ENCODE results near the gene CNPY1.

Gene CNPY1

DNA sequence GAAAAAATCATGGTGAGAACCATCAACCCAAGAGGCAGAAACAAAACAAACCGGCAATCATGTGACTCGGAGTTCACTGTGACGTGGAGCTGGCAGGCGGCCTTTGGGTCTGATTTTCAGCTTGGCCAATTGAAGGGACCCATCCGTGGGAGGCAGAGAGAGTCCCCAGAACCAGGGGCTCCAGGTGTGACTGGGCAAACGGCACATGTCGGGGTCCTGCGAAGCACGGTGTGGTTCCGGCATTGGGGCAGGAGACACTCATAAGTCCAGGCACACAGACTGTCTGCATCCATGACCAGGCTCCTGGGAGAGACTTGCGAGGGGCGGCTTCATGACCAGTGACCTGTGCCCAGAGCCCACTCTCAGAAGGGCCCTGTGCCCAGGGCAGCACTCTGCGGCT is 12.6 kb upstream of the CNPY1 start:
- DNase-seq (ENCODE audit: low spot score), result no peak

DNA sequence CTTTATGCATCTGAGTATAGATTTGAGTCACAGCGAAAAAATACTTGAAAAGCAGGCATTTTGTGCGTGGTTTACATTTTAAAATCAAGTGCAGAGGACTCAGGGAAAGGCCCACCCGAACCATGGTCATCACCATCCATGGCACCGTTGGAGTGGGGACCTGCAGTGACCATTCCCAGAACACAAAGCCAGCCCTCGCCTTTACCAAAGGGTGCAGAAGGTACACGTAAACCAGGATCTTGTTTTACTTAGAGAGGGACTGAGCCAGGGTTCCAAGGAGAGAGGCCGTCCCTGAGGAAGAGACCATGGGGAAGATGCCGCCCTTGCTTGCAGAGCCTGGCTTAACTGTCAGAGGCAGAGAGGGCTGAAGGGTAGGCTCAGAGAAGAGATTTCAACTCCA is 12.0 kb upstream of the CNPY1 start:
- no peak for DNase-seq (ENCODE audit: low spot score)

DNA sequence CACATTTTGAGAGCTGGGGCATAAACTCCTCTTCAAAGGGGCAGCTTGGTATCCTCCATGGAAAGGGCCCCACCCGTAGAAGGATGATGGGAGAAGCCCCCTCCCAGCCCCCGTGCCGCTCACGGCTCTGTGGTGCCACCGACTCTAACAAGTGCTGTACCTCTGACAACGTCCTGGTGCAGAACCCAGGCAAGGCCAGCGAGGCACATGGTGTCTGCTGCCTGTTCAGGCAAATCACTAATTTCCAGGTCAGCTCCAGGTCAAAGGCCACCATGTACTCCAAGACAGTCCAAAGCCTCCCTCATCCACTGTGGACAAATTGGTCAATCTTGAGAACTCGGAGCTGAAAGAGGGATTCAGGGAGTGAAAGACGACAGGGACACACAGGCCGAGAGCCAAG is 11.4 kb upstream of the CNPY1 start:
- DNase-seq (ENCODE audit: low spot score), result no peak

DNA sequence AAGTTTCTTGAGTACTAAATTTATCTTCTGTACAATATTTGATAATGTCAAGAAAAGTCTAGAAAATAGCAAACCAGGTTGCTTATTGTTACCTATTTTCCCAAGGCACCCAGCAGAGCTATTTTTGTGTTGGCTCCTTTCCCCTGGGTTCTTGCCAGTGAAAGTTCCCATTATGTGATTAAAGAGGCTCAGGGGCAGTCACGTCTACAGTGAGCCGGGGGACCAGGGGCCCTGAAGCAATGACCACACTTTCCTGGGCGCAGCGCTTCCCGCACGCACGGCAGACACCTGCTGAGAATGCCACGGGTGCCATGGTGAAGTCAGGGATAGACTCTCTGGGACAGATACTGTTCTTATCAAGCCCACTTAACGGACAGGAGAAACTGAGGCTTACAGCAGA is 10.4 kb upstream of the CNPY1 start:
- DNase-seq (ENCODE audit: low spot score), result no peak

DNA sequence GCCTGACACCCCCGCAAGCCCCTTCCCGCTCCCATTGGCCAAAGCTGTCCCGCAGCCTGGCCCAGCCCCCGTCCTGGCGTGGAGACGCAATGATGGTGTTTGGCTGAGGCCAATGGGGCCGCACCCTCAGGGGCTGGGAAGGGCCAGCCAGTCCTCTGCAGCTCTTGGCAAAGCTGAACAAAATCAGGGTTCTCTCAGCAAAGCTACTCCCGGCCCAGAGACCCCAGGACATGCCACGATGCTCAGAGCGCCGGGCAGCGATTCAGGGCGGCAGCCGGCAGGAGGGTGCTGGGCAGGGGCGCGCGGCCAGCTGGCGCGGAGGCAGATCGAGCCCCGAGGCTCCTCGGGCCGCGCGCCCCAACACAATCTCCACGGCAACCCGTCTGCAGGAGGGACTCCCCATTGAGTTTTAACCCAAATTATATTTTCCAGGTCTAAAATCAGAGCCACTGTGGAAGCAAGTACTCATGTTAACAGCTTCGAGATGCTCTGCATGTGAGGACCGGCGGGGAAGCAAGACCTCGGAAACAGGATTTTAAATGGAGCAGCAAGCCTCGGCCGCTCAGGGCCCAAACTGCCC is 8.8 kb upstream of the CNPY1 start:
- DNase-seq (ENCODE audit: low spot score), result no peak

DNA sequence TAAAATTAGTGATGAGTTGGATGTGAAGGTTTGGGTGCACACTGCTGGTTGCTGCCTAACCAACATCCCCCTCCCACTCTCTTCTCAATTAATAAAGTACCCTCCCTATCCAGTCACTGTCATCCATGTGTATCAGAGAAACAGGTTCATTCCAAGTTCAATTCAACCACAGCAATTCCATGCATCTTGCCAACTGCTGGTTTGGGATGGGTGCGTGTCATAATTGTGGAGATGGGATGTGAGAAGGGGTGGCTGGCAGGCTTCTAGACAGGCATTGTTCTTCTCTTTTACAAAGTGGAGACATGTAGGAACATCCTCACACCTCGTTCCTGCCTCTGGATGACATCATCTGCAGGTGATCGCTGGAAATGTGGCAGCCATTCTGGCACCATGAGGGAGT is 7.5 kb upstream of the CNPY1 start:
- DNase-seq (ENCODE audit: low spot score), result no peak

DNA sequence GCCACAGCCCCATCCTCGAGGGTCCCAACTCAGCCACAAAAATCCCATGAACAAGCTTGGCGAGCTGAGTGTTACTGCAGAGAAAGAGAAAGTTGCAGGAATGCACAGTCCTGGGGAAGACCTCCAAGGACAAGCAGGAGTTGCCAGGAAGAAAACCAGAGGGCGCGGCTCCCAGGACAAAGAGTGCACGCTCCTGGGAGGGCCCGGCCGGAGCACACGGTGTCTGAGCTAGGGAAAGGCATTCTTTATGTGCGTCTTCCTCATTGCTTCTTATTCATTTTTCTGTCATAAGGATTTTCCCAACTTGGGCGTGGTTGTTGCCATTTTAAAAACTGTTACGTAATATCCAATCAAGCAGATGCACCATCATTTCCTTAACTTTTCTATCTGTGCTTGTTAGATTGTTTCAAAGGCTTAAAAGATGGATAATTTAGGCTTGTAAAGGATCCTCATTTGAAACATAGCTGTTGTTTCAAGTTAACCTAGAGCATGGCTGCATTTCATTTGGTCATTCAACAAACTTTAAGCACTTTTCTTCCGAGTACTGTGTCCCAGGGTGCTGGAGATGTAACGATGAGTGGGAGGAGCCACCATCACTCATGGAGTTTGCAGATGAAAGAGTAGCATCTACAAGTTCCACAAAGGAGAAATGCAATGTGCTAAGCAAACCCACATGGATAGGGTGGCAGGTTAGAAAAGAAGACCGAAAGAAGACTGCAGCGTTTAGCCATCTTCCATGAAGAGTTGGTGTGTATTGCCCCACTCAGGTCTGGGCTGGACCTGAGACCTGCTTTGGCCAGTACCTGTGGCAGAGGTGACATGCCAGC is 5.6 kb upstream of the CNPY1 start:
- DNase-seq (ENCODE audit: low spot score), result no peak

DNA sequence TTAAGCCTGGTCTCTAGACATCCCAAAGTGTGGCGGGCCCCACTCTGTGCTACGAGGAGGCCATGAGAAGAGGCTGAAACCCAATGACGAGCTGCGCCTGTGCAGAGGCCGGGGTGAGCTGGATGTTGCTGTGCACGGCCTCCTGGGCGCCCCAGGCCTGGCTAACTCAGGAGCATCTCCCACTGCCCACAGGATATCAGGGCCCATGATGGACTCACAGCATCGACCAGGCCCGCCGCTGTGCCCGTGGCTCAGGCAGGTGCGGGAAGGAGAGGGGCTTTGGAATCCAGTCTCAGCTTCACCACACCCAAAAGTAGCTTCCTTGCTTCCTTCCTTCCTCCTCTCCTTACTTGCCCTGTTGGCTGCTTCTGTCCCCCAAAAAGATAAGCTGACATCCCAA is 4.6 kb upstream of the CNPY1 start:
- DNase-seq (ENCODE audit: low spot score), result no peak

DNA sequence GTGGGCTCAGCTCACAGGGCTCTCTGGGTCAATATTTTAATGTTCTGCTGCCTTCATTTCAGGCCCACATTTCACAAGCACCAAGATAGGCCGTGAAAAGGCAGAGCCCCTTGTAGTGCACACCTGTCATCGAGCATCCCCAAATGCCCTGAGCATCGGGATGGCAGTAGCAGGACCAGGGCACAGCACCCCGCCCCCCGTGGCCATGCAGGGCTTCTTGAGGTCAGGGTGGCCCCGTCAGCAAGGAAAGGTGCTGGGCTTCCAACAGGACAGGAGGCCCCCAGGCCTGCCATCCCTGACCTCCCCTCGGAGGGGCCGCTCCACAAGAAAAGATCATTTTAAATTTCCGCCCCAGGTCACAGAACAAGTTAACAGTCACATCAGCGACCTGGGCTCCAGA is 2.9 kb upstream of the CNPY1 start:
- no peak for DNase-seq (ENCODE audit: low spot score)

DNA sequence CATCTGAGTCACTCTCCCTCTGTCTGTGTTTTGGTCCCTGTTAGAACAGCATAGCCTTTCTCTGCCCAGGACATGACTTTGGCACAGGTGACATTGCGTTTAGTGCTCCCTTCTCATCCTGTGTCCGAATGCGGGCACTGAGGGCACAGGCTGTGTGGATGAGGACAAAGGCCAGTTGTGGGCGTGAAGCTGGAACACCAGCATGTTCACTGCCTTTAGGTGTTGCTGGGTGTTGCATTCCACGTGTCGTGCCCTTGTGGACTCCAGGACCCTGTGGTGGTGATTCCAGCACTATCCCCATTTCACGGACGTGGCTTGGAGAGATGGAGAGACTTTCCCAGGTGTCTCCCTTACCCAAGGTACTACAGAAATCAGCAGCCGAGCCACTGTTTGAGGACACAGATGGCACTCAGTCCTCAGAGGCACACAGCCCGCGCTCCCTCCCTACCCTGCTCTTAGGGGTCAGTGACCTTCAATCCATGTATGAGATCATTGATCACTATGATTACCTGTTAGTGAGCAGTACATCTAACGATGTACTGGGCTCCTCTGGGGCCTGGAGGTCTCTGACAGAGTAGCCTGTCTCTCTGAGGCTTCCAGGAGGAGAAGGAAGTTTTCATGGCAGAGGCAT is 917 bp upstream of the CNPY1 start:
- no peak for DNase-seq (ENCODE audit: low spot score)

DNA sequence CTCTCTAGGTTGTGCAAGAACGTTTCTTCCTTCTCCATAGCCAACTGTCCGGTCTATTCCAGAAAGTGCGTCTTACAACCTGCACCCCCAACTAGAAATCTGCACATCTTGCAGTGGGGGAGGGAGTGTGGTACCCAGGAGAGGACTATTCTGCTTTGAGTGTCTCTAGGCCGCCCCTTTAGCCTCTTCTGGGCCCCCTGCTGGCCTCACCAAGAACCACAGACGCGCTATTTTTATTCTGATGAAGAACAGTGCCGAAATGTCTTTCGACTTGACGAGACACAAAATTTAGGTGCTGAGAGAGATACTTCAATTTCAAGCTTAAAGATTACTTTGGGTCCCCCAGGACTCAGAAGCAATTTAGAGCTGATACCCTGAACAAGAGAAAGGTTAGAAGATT is 1.0 kb downstream of the CNPY1 start:
- no peak for DNase-seq (ENCODE audit: low spot score)

DNA sequence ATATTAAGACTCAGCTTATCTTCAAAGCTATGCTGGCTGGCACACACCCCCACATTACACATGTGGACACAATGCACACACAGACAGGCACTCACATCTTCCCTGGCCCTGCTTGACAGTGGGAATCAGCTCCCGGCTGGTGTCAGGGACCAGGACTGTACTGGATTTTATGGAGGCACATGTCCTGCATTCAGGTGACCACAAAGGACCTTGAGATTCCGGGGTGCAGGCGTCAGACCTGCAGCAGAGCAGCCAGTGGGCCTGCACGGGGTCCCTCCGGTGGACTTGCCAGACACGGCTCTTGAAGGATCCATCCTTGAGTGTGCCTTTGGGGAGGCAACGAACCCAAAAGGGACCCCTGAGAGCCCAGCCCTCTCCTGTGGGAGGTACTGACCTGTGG is 1.9 kb downstream of the CNPY1 start:
- DNase-seq (ENCODE audit: low spot score), result no peak

DNA sequence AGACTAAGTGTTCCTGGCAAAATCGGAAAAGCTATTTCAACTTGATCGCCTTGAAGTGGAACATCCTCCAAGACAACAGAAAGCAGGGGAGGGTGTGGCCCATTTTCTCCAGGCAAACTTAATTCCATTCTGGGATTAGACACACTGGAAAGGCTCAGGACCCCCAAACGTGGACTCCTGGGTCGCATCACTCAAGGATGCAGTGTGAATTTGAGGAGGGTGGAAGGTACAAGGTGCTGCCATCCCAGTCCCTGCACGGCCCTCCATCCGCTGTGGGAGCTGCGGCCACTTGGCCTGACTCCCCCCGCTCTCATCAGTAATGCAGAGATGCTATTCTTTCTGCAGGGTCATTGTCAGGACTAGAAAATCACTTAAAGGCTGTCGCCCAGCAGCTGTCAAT is 2.4 kb downstream of the CNPY1 start:
- DNase-seq (ENCODE audit: low spot score), result no peak

DNA sequence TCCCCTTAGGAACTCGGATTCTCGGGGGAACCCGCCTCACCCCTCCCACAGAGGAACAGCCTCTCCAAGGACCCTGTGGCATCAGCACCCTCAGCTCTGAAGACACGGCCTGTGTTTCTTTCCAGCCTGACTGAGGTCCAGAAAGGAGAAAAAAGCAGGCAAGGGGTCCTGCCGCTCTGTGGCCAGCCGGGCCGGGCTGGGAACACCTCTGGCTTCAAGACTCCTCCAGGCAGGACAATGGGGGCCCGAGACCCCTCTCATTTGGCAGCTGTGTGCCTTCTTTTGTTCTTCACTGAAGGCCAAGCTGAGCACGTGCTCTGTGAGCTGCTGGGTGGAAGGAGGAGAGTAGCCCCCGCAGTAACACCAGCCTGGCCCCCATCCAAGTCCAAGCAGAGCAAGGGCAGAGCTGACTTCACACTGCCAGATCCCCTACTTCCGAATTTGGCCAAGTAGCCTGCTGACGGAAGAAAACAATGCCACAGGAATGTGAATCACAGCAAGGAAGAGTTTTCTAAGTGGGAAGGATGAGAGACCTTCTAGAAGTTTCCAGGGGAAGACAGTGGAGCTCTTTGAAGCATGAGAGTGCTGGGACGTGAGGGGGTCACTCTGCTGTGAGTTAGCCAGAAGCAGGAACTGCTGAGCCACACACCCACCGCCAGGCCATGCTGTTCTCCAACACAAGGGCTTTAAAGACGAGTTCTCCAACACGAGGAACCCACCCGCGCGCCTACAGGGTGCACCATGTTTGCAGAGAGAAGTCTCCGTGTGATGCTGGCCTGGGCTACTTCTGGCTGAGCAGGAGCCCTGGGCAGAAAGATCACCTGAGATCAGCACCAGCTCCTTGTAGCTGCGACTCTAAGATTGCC is 3.1 kb downstream of the CNPY1 start:
- DNase-seq (ENCODE audit: low spot score), result no peak

DNA sequence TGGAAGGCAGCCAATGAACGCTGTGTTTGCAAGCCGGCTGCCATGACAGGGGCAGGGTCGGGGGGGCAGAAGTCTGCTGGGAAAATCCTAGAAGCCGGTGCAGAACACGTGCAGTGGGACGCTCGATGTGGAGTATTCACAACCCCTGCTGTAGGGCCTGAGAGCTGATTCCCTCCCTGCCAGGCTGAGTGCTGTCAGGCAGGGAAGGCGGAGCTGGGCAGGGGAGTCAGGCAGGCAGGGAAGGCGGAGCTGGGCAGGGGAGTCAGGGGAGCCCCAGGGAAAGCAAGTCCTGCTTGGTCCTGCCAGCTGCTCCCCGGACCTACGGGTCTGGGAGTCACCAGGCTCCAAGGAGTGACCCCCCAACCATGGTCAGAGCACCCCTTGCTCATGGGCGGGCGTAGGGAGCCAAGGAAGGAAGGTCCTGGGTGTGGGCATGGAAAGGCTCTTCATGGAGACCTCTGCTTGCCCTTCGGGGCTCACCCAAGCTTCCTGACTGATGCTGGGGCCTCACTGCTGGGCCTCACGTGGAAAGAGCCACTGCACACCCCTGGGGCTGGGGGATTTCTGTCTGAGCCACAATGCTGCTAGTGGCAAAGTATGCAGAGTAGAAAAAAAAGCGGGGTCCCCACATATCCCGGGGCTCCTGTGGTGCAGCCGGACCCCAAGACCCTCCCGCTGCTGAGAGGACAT is 4.2 kb downstream of the CNPY1 start:
- DNase-seq (ENCODE audit: low spot score), result no peak

DNA sequence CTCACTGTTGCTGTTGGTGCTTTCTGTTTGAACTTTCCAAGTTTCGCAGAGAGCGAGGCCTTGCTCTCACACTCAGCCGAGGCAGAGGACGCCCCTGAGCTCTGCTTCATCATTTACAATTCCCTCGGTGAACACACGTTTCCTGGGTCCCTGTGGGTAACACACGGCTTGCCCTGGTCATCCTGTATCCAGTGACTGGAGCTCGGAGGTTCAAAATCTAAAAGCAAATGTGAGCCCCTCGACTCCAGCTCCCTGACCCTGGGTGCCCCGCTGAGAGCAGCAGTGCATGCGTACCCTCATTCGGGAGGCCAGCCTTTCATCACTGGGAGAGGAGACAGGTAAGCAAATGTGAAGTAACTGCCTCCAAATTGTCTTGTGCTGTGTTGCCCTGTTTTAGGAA is 5.8 kb downstream of the CNPY1 start:
- DNase-seq (ENCODE audit: low spot score), result no peak

DNA sequence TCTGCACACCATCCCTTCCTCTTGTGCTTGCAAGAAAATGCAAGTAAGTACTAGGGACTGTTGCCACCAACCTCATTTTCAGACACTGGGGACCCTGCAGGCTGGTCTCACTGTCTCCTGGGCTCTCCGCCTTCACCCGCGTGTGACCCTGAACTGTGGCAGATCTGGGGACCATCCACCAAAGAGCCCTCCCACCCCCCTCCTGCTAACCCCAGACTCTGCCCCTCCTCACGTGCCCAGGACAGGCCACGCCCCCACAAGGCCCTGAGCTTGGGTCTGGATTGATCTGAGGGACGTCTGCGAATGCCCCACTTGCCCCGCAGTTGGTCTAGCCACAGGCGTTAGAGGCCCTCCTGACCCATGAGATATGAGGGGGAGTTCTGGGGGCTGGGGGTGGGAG is 8.1 kb downstream of the CNPY1 start:
- DNase-seq (ENCODE audit: low spot score), result no peak

DNA sequence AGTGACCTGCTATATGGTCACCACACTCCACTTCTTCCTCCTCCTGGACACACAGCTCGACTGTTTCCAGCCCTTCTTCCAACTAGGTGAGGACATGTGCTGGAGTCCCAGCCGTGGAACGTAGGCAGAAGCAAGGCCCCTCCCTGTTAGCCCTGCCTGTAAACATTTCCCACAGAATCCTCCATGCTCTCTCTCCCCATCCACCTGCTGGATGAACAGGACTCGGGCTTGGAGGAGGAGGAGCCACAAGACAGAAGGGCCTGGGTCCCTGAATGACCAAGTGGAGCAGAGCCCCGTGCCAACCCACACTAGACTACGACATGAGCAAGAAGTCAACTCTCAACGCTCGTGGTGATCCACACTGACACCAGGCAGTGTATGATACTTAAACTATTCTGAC is 9.9 kb downstream of the CNPY1 start:
- no peak for DNase-seq (ENCODE audit: low spot score)

DNA sequence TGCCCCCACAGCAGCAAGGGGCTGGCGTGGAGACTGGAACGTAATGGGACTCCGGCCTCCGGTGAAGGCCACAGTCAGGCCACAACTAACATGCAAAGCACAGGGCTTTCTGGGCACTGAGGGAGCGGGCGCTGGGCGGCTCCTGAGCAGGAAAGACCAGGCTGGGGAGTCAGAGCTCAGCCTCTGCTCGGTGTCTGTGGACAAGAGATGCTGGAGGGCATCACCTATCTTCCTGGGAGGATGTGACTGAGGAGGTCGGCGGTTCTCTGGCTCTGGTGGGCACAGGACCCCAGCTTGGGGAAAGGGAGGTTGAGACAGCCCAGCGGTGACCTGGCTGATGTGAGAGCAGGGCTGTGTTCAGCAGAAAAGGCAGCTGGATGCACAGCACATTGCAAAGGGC is 11.7 kb downstream of the CNPY1 start:
- DNase-seq (ENCODE audit: low spot score), result no peak

DNA sequence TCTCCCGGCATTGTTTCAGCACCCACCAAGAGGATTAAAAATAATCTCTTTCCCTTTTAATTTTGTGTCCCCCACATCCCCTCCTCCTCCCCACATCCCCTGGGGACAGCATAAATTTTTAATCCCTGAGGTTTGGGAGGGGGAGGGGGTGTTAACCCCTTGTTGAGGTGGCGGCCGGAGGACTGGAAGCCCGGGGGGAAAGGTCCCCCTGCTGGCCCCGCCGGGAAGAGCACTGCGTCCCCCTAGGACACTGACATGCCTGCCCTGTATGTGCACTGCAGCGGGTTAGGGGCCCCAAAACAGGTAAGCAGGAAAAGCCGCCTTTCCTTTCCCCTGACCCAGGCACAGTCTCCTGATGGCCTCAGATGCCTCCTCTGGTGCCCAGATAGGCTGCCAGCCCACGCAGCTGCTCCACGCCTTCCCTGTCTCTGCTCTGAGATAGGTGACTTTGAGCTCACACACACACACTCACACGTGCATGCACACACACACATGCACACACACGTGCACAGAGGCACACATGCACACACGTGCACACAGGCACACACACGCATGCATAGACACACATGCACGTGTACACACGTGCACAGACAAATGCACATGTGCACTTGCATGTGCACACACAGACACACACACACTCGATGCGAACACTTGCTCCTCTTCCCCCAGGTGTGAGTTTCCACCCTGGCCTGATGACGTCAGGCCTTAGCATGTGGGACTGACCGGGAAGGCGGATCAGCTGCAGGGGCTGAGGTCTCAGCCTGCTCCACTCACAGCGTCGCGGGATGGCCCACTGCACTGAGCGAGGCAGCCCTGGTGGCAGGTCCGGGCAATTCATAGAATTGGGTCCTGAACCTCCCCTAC is 12.3 kb downstream of the CNPY1 start:
- DNase-seq (ENCODE audit: low spot score), result no peak
